ENCODE data around the gene DENND2A. TPM values are rescaled to one million over a fixed set of nuclear protein-coding genes. Genes with fewer than 3 reads are reported as not detected.
"Not testable (repeated sequence)": the region's sequence is repeated elsewhere in the genome, so short reads cannot be mapped to it uniquely, and the experiment has no call there.

DENND2A gene
- total RNA-seq, 2 donors from 2014 or later = 9.2 to 10.5 TPM

- Histone ChIP-seq H3K27me3 (no peaks in the 10 kb centered on the region), H3K27ac (no peak overlapping the region), H3K9me3 (no peaks in the 10 kb centered on the region), H3K36me3 (peaks cover 23% of the 10 kb centered on the region), H3K4me1 (peaks cover 0 to 17% of the 10 kb centered on the region in 2 donors), H3K4me3 (no peak overlapping the region)
- no peak for DNase-seq (ENCODE audit: low spot score)
- TF ChIP-seq, protein P1, sequence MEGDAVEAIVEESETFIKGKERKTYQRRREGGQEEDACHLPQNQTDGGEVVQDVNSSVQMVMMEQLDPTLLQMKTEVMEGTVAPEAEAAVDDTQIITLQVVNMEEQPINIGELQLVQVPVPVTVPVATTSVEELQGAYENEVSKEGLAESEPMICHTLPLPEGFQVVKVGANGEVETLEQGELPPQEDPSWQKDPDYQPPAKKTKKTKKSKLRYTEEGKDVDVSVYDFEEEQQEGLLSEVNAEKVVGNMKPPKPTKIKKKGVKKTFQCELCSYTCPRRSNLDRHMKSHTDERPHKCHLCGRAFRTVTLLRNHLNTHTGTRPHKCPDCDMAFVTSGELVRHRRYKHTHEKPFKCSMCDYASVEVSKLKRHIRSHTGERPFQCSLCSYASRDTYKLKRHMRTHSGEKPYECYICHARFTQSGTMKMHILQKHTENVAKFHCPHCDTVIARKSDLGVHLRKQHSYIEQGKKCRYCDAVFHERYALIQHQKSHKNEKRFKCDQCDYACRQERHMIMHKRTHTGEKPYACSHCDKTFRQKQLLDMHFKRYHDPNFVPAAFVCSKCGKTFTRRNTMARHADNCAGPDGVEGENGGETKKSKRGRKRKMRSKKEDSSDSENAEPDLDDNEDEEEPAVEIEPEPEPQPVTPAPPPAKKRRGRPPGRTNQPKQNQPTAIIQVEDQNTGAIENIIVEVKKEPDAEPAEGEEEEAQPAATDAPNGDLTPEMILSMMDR (IDR thresholded peaks at IDR 0.05) = no peak
Measured at GRCh38 chr7:140678081-140678815, 37.6 kb upstream of the DENND2A start.

DNA sequence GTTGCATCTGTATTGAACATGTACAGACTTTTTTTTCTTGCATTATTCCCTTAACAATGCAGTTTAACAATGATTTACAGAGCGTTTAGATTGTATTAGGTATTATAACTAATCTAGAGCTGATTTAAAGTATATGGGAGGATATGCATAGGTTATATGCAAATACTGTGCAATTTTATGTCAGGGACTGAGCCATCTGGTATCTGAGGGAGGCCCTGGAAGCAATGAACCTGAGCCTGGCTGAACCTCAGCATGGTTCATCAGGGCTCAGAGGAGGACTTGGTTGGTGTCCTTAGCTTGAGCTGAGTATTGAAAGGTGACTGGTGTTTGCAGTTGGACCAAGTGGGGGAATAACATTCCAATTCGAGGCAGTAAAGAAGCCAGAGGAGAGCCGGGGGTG, 36.9 kb upstream of the DENND2A start:
- Histone ChIP-seq H3K9me3 (no peaks in the 10 kb centered on the region), H3K27me3 (no peaks in the 10 kb centered on the region), H3K4me3 (no peak overlapping the region), H3K36me3 (peaks cover 22% of the 10 kb centered on the region), H3K4me1 (peaks cover 0 to 18% of the 10 kb centered on the region in 2 donors), H3K27ac (no peak overlapping the region)
- DNase-seq (ENCODE audit: low spot score) = no peak
- TF ChIP-seq, protein P1 (IDR thresholded peaks at IDR 0.05) = no peak

DNA sequence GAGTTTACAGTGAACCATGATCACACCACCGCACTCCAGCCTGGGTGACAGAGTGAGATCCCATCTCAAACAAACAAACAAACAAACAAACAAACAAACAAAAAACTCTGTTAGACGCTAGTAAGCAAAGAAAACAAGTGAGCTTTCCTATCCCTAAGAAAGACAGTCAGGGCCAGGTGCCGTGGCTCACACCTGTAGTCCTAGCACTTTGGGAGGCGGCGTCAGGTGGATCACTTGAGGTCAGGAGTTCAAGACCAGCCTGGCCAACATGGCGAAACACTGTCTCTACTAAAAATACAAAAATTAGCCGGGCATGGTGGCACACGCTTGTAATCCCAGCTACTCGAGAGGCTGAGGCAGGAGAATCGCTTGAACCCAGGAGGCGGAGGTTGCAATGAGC, 36.3 kb upstream of the DENND2A start:
- H3K27ac ChIP-seq; H3K27me3 ChIP-seq; H3K4me3 ChIP-seq; DNase-seq (ENCODE audit: low spot score); H3K9me3 ChIP-seq: not testable (repeated sequence)
- H3K36me3 ChIP-seq = peaks cover 17% of the 10 kb centered on the region
- peaks cover 0 to 24% of the 10 kb centered on the region in 2 donors for H3K4me1 ChIP-seq

DNA sequence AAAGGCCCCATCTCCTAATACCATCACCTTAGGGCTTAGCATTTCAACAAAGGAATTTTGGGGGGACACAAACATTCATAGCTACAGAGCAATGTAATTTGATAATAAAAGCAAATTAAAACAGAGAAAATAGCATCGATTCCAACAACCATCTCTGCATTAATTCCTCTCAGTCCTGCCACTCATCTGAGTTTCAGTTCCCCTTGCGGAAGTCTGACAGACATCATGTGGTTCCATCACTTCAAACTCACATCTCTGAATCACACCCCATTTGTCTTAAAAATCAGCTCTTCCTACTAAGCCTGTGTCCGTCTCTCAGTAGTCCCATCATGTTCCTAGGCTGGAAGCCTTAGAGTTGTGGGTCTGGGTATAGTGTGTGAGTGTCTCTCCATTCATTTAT, 35.7 kb upstream of the DENND2A start:
- Histone ChIP-seq H3K27me3 (no peaks in the 10 kb centered on the region), H3K9me3 (no peaks in the 10 kb centered on the region), H3K4me3 (no peak overlapping the region), H3K4me1 (peaks cover 0 to 25% of the 10 kb centered on the region in 2 donors), H3K27ac (no peak overlapping the region), H3K36me3 (peaks cover 15% of the 10 kb centered on the region)
- no peak for DNase-seq (ENCODE audit: low spot score)
- TF ChIP-seq, protein P1 (IDR thresholded peaks at IDR 0.05) = no peak

DNA sequence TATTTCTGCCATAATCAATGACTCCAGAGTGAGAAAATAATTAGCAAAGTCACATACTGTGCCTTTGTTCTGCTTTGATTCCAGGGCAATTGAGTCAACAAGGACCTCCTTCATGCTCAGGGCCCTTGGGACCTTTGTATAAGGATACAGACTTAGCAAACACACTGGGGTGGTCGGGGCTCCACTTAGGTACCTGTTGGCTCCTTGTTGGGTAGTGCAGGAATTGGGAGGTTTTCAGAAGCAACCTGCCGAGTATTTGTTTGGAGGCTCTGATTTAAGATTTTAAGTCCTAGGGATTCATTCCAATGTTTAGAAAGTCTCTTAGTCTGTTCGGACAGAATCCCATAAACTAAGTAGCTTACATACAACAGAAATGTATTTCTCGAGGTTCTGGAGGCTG, 35.1 kb upstream of the DENND2A start:
- TF ChIP-seq, protein P1 (IDR thresholded peaks at IDR 0.05) = no peak
- no peaks in the 10 kb centered on the region for H3K9me3 ChIP-seq
- no peaks in the 10 kb centered on the region for H3K27me3 ChIP-seq
- no peak overlapping the region for H3K4me3 ChIP-seq
- H3K36me3 ChIP-seq = peaks cover 11% of the 10 kb centered on the region
- H3K27ac ChIP-seq = no peak overlapping the region
- no peak for DNase-seq (ENCODE audit: low spot score)
- peaks cover 0 to 25% of the 10 kb centered on the region in 2 donors for H3K4me1 ChIP-seq

GRCh38 chr7:140674899-140675701, 34.5 kb upstream of the DENND2A start:
- H3K4me1 ChIP-seq = peaks cover 0 to 25% of the 10 kb centered on the region in 2 donors
- no peak for DNase-seq (ENCODE audit: low spot score)
- TF ChIP-seq, protein P1 (IDR thresholded peaks at IDR 0.05) = peak in 1 of 2 donors; percentile 59
- H3K27me3 ChIP-seq = no peaks in the 10 kb centered on the region
- H3K9me3 ChIP-seq = no peaks in the 10 kb centered on the region
- H3K36me3 ChIP-seq = peaks cover 5% of the 10 kb centered on the region
- no peak overlapping the region for H3K27ac ChIP-seq
- H3K4me3 ChIP-seq = no peak overlapping the region

Data from right atrium auricular region (tissue), 2 donors.